ENCODE results near the gene CASZ1. TPM values are rescaled to one million over a fixed set of nuclear protein-coding genes. Genes with fewer than 3 reads are reported as not detected.

CASZ1 gene
- total RNA-seq, 4 donors from 2014 or later, result 22.1 to 47.4 (median 28.0) TPM

GRCh38 chr1:10647414-10648170, 148.9 kb downstream of the CASZ1 start:
- Histone ChIP-seq H3K36me3 (peaks cover 0 to 69% of the 10 kb centered on the region in 2 donors), H3K9me3 (no peaks in the 10 kb centered on the region), H3K4me3 (no peak overlapping the region), H3K27ac (no peak overlapping the region), H3K4me1 (peaks cover 0 to 43% (median 5%) of the 10 kb centered on the region in 3 donors), H3K27me3 (no peaks in the 10 kb centered on the region)
- no peak for ATAC-seq
- TF ChIP-seq POLR2A (IDR thresholded peaks at IDR 0.05) (no peak), POLR2AphosphoS5 (IDR thresholded peaks at IDR 0.05) (no peak), CTCF (IDR thresholded peaks at IDR 0.05) (no peak), EP300 (IDR thresholded peaks at IDR 0.05) (no peak)
- 80 to 89% methylated on average over 4 to 5 of the region's 38 CpGs for WGBS, 2 donors (ENCODE audit: low coverage in 1 of 2)

GRCh38 chr1:10646347-10646861, 150.0 kb downstream of the CASZ1 start:
- ATAC-seq, result no peak
- 100% methylated on average over 1 of the region's 12 CpGs; no CpG with 5 or more reads in 1 of the 2 donors for WGBS, 2 donors (ENCODE audit: low coverage in 1 of 2)
- no peak overlapping the region for H3K27ac ChIP-seq
- no peak overlapping the region for H3K4me3 ChIP-seq
- TF ChIP-seq POLR2AphosphoS5 (IDR thresholded peaks at IDR 0.05) (no peak), CTCF (IDR thresholded peaks at IDR 0.05) (no peak), POLR2A (IDR thresholded peaks at IDR 0.05) (no peak), EP300 (IDR thresholded peaks at IDR 0.05) (no peak)
- H3K9me3 ChIP-seq, result no peaks in the 10 kb centered on the region
- H3K27me3 ChIP-seq, result no peaks in the 10 kb centered on the region
- H3K4me1 ChIP-seq, result peaks cover 0 to 38% (median 5%) of the 10 kb centered on the region in 3 donors
- peaks cover 0 to 80% of the 10 kb centered on the region in 2 donors for H3K36me3 ChIP-seq

GRCh38 chr1:10644307-10645128, 151.9 kb downstream of the CASZ1 start:
- 83 to 87% methylated on average over 8 to 11 of the region's 32 CpGs for WGBS, 2 donors (ENCODE audit: low coverage in 1 of 2)
- ATAC-seq, result no peak
- H3K27ac ChIP-seq, result no peak overlapping the region
- no peaks in the 10 kb centered on the region for H3K27me3 ChIP-seq
- no peak for TF ChIP-seq CTCF (IDR thresholded peaks at IDR 0.05)
- TF ChIP-seq EP300 (IDR thresholded peaks at IDR 0.05), result no peak
- TF ChIP-seq POLR2A (IDR thresholded peaks at IDR 0.05), result no peak
- peaks cover 0 to 85% of the 10 kb centered on the region in 2 donors for H3K36me3 ChIP-seq
- H3K4me1 ChIP-seq, result peaks cover 0 to 35% (median 15%) of the 10 kb centered on the region in 3 donors
- no peaks in the 10 kb centered on the region for H3K9me3 ChIP-seq
- H3K4me3 ChIP-seq, result no peak overlapping the region

GRCh38 chr1:10643607-10644306, 152.7 kb downstream of the CASZ1 start:
- WGBS, 2 donors (ENCODE audit: low coverage in 1 of 2), result 84% methylated on average over 4 of the region's 17 CpGs; no CpG with 5 or more reads in 1 of the 2 donors
- peaks cover 0 to 83% of the 10 kb centered on the region in 2 donors for H3K36me3 ChIP-seq
- no peak for ATAC-seq

More at GRCh38 chr1:10643607-10644306, 152.7 kb downstream of the CASZ1 start:
- Histone ChIP-seq H3K9me3 (no peaks in the 10 kb centered on the region), H3K27me3 (no peaks in the 10 kb centered on the region), H3K4me1 (peaks cover 0 to 27% (median 12%) of the 10 kb centered on the region in 3 donors), H3K27ac (peak overlapping the region in 1 of 4 donors; percentile 25), H3K4me3 (no peak overlapping the region)
- TF ChIP-seq CTCF (IDR thresholded peaks at IDR 0.05), result no peak
- TF ChIP-seq POLR2AphosphoS5 (IDR thresholded peaks at IDR 0.05), result no peak
- no peak for TF ChIP-seq POLR2A (IDR thresholded peaks at IDR 0.05)
- no peak for TF ChIP-seq EP300 (IDR thresholded peaks at IDR 0.05)
